ENCODE results near the gene ENPP7. TPM values are rescaled to one million over a fixed set of nuclear protein-coding genes. Genes with fewer than 3 reads are reported as not detected.

Gene ENPP7
- total and polyA plus RNA-seq, 5 donors from 2014 or later = 0.08 TPM; not detected in 4

DNA sequence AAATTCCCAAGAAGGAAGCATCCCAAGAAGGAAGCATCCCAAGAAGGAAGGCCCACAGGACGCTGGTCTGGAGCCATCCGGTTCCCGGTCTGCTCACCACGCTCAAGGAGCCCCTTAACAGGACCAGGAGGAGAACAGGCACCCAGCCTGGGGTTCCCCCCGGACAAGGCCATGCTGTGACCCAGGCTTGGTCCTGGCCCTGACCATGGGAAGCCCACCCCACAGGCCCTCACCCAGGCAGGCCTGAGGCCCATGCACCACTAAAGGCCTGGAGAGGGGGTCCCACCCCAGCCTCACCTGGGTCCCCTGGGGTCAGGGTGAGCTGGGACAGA lies 340 bp upstream of the ENPP7 start:
- no peaks in the 10 kb centered on the region for H3K36me3 Mint-ChIP-seq
- DNase-seq (no peak), ATAC-seq (ENCODE audit: low read depth in 2 of 2) (no peak)
- Histone ChIP-seq H3K4me1 (ENCODE audit: control insufficient read depth, insufficient read depth, low read length, poor library complexity, severe bottlenecking) (peaks cover 4% of the 10 kb centered on the region), H3K27ac (ENCODE audit: insufficient read depth, low read length, poor library complexity, severe bottlenecking) (no peak overlapping the region), H3K36me3 (ENCODE audit: control insufficient read depth, insufficient read depth, low read length) (no peaks in the 10 kb centered on the region), H3K9me3 (ENCODE audit: control insufficient read depth in 2 of 2, low read length in 2 of 2) (no peaks in the 10 kb centered on the region), H3K27me3 (ENCODE audit: control insufficient read depth, insufficient read depth, low read length) (no peaks in the 10 kb centered on the region), H3K4me3 (ENCODE audit: low read depth, low read length) (no peak overlapping the region)
- no peak overlapping the region for H3K27ac Mint-ChIP-seq
- no peaks in the 10 kb centered on the region for H3K27me3 Mint-ChIP-seq
- peaks cover 0 to 2% (median 0%) of the 10 kb centered on the region in 7 donors for H3K9me3 Mint-ChIP-seq
- peaks cover 0 to 32% (median 7%) of the 10 kb centered on the region in 4 donors for H3K4me1 Mint-ChIP-seq
- no peak overlapping the region for H3K4me3 Mint-ChIP-seq

DNA sequence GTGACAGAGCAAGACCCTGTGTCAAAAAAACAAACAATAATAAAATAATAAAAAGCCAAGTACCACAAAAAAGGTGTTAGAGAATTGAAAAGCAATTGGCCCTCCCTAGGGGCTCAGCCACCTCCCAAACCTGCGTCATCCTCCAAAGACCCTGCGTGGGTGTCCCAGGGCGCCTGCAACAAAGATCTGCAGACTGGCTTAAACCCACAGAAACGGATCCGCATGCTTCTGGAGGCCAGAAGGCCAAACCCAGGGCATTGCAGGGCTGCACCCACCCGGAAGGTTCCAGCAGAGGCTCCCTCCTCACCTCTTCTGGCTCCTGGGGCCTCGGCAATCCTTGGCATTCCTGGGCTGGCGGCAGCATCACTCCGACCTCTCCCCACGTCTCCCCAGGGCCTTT lies 1.5 kb downstream of the ENPP7 start:
- no peak for ATAC-seq (ENCODE audit: low read depth in 2 of 2)
- Histone ChIP-seq H3K4me1 (ENCODE audit: control insufficient read depth, insufficient read depth, low read length, poor library complexity, severe bottlenecking) (peaks cover 4% of the 10 kb centered on the region), H3K4me3 (ENCODE audit: low read depth, low read length) (no peak overlapping the region), H3K9me3 (ENCODE audit: control insufficient read depth in 2 of 2, low read length in 2 of 2) (no peaks in the 10 kb centered on the region), H3K27me3 (ENCODE audit: control insufficient read depth, insufficient read depth, low read length) (no peaks in the 10 kb centered on the region), H3K27ac (ENCODE audit: insufficient read depth, low read length, poor library complexity, severe bottlenecking) (no peak overlapping the region), H3K36me3 (ENCODE audit: control insufficient read depth, insufficient read depth, low read length) (no peaks in the 10 kb centered on the region)
- no peaks in the 10 kb centered on the region for H3K36me3 Mint-ChIP-seq
- peak overlapping the region in 1 of 4 donors; percentile 77 for H3K4me3 Mint-ChIP-seq
- DNase-seq = no peak
- H3K27me3 Mint-ChIP-seq = no peaks in the 10 kb centered on the region
- H3K9me3 Mint-ChIP-seq = peaks cover 0 to 2% (median 0%) of the 10 kb centered on the region in 7 donors
- peak overlapping the region in 1 of 3 donors; percentile 84 for H3K27ac Mint-ChIP-seq
- peaks cover 0 to 28% (median 7%) of the 10 kb centered on the region in 4 donors for H3K4me1 Mint-ChIP-seq

DNA sequence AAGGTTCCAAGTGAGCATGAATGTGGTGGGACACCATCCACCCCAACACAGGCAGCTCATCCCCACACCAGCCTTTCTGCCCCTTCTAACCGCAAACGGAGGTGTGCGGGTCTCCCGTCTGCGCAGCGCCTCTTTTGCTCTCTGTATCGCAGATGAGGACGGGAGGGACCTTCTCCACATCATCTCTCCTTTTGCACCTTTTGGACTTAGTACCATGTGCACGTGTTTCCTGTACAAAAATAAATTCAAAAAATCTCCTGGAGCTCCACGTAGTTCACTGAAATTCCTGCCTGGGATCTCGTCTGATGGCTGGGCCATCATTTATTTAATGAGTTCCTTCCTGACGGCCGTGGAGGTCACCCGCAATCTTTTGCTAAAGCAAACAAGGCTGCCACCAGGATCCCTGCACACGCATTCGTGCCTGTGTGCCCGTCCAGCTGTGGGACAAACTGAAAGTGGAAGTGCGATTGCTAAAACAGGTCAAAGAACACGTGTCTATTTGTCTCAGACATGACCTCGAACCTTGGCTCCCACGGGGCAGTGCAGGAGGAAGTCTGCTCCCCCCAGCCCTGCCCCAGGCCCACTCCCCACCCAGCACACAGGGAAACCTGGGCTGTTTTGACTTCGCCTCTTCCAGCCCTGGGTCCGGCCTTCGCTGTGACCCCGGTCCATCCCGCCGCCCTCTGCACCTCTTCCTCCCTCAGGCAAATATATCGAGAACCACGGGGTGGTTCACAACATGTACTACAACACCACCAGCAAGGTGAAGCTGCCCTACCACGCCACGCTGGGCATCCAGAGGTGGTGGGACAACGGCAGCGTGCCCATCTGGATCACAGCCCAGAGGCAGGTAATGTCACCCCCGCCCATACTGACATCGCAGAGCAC lies 2.3 kb downstream of the ENPP7 start:
- ATAC-seq (ENCODE audit: low read depth in 2 of 2) = peak in 1 of 2 donors; percentile 19

DNA sequence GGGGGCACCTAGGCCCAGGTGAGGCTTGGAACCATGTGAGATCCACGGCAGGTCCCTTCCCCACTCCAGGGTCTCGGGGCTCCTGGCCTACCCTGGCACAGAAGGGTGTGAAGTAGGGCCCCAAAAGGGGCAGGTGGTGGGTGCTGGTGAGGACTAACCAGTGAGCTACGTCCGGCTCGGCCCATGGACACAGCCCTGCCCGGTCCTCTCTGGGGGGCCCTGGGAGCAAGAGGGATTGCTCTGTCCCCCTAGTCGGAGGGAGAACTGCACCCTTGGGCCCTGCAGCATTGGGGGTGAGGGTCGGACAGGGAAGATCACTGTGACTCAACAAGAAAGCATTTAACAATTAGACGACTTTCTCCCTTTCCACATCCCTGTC lies 2.9 kb downstream of the ENPP7 start:
- peak overlapping the region in 2 of 4 donors; percentile 75 to 78 for H3K4me3 Mint-ChIP-seq
- H3K27ac Mint-ChIP-seq = peak overlapping the region in 1 of 3 donors; percentile 84
- no peaks in the 10 kb centered on the region for H3K36me3 Mint-ChIP-seq

More for the DNA sequence above, 2.3 kb downstream of the ENPP7 start:
- Histone ChIP-seq H3K4me1 (ENCODE audit: control insufficient read depth, insufficient read depth, low read length, poor library complexity, severe bottlenecking) (peaks cover 4% of the 10 kb centered on the region), H3K27me3 (ENCODE audit: control insufficient read depth, insufficient read depth, low read length) (no peaks in the 10 kb centered on the region), H3K36me3 (ENCODE audit: control insufficient read depth, insufficient read depth, low read length) (no peaks in the 10 kb centered on the region), H3K4me3 (ENCODE audit: low read depth, low read length) (peak overlapping the region; percentile 37), H3K27ac (ENCODE audit: insufficient read depth, low read length, poor library complexity, severe bottlenecking) (no peak overlapping the region), H3K9me3 (ENCODE audit: control insufficient read depth in 2 of 2, low read length in 2 of 2) (no peaks in the 10 kb centered on the region)
- peak overlapping the region in 3 of 4 donors; percentile 75 to 78 (median 77) for H3K4me3 Mint-ChIP-seq
- no peaks in the 10 kb centered on the region for H3K36me3 Mint-ChIP-seq
- H3K27me3 Mint-ChIP-seq = no peaks in the 10 kb centered on the region
- H3K27ac Mint-ChIP-seq = peak overlapping the region in 2 of 3 donors; percentile 84 to 95
- peaks cover 0 to 2% (median 0%) of the 10 kb centered on the region in 7 donors for H3K9me3 Mint-ChIP-seq
- H3K4me1 Mint-ChIP-seq = peaks cover 0 to 25% (median 6%) of the 10 kb centered on the region in 4 donors
- DNase-seq = peak in 2 of 3 donors; percentile 19 to 75

DNA sequence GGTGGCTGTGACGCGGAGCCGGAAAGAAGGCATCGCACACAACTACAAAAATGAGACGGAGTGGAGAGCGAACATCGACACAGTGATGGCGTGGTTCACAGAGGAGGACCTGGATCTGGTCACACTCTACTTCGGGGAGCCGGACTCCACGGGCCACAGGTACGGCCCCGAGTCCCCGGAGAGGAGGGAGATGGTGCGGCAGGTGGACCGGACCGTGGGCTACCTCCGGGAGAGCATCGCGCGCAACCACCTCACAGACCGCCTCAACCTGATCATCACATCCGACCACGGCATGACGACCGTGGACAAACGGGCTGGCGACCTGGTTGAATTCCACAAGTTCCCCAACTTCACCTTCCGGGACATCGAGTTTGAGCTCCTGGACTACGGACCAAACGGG lies 4.4 kb downstream of the ENPP7 start:
- DNase-seq (no peak), ATAC-seq (ENCODE audit: low read depth in 2 of 2) (no peak)
- Mint-ChIP-seq H3K9me3 (peaks cover 0 to 2% (median 0%) of the 10 kb centered on the region in 7 donors), H3K36me3 (no peaks in the 10 kb centered on the region), H3K4me3 (no peak overlapping the region), H3K27ac (no peak overlapping the region), H3K4me1 (peaks cover 0 to 12% (median 2%) of the 10 kb centered on the region in 4 donors), H3K27me3 (peaks cover 11% of the 10 kb centered on the region)
- Histone ChIP-seq H3K36me3 (ENCODE audit: control insufficient read depth, insufficient read depth, low read length) (no peaks in the 10 kb centered on the region), H3K4me3 (ENCODE audit: low read depth, low read length) (no peak overlapping the region), H3K4me1 (ENCODE audit: control insufficient read depth, insufficient read depth, low read length, poor library complexity, severe bottlenecking) (no peaks in the 10 kb centered on the region), H3K9me3 (ENCODE audit: control insufficient read depth in 2 of 2, low read length in 2 of 2) (no peaks in the 10 kb centered on the region), H3K27me3 (ENCODE audit: control insufficient read depth, insufficient read depth, low read length) (no peaks in the 10 kb centered on the region), H3K27ac (ENCODE audit: insufficient read depth, low read length, poor library complexity, severe bottlenecking) (no peak overlapping the region)

More for the DNA sequence above, 2.9 kb downstream of the ENPP7 start:
- no peak overlapping the region for H3K4me3 ChIP-seq (ENCODE audit: low read depth, low read length)
- no peak overlapping the region for H3K27ac ChIP-seq (ENCODE audit: insufficient read depth, low read length, poor library complexity, severe bottlenecking)
- H3K27me3 ChIP-seq (ENCODE audit: control insufficient read depth, insufficient read depth, low read length) = no peaks in the 10 kb centered on the region
- DNase-seq (no peak), ATAC-seq (ENCODE audit: low read depth in 2 of 2) (no peak)
- Mint-ChIP-seq H3K9me3 (peaks cover 0 to 2% (median 0%) of the 10 kb centered on the region in 7 donors), H3K4me1 (peaks cover 0 to 19% (median 3%) of the 10 kb centered on the region in 4 donors), H3K27me3 (no peaks in the 10 kb centered on the region)
- H3K9me3 ChIP-seq (ENCODE audit: control insufficient read depth in 2 of 2, low read length in 2 of 2) = no peaks in the 10 kb centered on the region
- H3K4me1 ChIP-seq (ENCODE audit: control insufficient read depth, insufficient read depth, low read length, poor library complexity, severe bottlenecking) = no peaks in the 10 kb centered on the region
- H3K36me3 ChIP-seq (ENCODE audit: control insufficient read depth, insufficient read depth, low read length) = no peaks in the 10 kb centered on the region

DNA sequence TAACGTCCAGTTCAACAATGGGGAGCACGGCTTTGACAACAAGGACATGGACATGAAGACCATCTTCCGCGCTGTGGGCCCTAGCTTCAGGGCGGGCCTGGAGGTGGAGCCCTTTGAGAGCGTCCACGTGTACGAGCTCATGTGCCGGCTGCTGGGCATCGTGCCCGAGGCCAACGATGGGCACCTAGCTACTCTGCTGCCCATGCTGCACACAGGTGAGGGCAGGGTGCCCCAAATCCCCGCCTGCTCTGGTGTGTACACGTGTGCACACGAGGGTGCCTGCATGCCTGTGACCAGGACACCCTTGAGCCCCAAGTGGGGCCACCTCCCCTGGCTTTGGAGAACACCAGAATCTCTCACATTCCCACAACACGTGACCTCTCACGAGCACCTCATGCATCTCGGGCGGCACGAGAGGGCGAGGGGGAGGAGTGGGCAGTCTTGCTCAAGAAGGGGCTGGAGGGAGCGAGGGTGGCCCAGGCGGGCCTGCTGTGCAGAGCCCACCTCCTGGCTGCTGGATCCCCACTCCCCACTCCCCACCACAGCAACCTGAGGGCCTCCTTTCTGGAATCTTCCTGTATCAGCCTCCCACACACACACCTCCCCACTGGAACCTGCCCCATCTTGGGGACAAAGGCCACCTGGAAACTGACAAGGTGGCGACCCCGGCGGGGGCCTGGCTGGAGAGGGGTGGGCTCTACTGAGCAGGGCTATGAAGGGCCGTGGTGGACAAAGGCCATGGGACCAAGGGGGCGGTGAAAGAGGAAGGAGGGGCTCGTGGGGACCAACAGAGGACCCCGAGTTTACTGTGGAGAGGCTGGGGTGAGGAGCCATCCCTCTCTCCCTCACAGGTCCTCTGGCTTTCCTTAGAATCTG lies 6.5 kb downstream of the ENPP7 start:
- H3K36me3 ChIP-seq (ENCODE audit: control insufficient read depth, insufficient read depth, low read length) = no peaks in the 10 kb centered on the region
- H3K27ac Mint-ChIP-seq = no peak overlapping the region
- H3K4me3 Mint-ChIP-seq = no peak overlapping the region
- peaks cover 0 to 18% (median 2%) of the 10 kb centered on the region in 4 donors for H3K4me1 Mint-ChIP-seq
- ATAC-seq (ENCODE audit: low read depth in 2 of 2) (no peak), DNase-seq (no peak)
- peaks cover 19% of the 10 kb centered on the region for H3K27me3 Mint-ChIP-seq
- H3K9me3 Mint-ChIP-seq = peaks cover 0 to 2% (median 0%) of the 10 kb centered on the region in 7 donors
- no peaks in the 10 kb centered on the region for H3K36me3 Mint-ChIP-seq
- no peaks in the 10 kb centered on the region for H3K9me3 ChIP-seq (ENCODE audit: control insufficient read depth in 2 of 2, low read length in 2 of 2)
- no peaks in the 10 kb centered on the region for H3K27me3 ChIP-seq (ENCODE audit: control insufficient read depth, insufficient read depth, low read length)
- peaks cover 8% of the 10 kb centered on the region for H3K4me1 ChIP-seq (ENCODE audit: control insufficient read depth, insufficient read depth, low read length, poor library complexity, severe bottlenecking)
- no peak overlapping the region for H3K4me3 ChIP-seq (ENCODE audit: low read depth, low read length)
- H3K27ac ChIP-seq (ENCODE audit: insufficient read depth, low read length, poor library complexity, severe bottlenecking) = no peak overlapping the region

DNA sequence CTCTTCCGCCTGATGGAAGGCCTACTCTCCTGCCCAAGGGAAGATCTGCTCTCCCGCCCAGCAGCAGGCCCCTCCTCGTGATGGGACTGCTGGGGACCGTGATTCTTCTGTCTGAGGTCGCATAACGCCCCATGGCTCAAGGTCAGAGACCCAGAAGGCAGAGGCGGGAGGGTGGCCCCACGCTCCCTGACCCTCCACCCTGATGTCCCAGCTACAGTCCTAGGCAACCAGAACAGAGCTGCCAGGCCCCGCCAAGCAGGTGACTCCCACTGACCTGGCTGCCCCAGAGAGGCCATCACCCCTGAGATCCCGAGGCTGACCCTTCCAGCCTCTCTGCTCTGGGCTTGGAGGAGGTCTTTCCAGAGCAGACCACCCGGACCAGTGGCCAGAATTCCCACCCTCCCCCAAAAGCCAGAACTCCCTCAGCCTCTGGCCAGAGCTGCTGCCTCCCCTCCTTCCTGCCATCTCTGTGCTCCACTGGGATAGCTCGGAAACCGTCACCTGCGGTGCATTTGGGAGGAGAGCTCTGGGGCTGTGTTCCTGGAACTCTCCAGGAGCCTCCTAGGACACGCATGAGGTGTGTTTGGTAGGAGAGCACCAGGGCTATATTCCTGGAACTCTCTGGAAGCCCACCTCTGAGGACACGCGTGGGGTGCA lies 7.3 kb downstream of the ENPP7 start:
- H3K27ac Mint-ChIP-seq = peak overlapping the region in 1 of 3 donors; percentile 69
- no peak for ATAC-seq (ENCODE audit: low read depth in 2 of 2)

More for the DNA sequence above, 7.3 kb downstream of the ENPP7 start:
- no peaks in the 10 kb centered on the region for H3K36me3 ChIP-seq (ENCODE audit: control insufficient read depth, insufficient read depth, low read length)
- no peak overlapping the region for H3K4me3 ChIP-seq (ENCODE audit: low read depth, low read length)
- H3K4me3 Mint-ChIP-seq = no peak overlapping the region
- H3K27me3 ChIP-seq (ENCODE audit: control insufficient read depth, insufficient read depth, low read length) = no peaks in the 10 kb centered on the region
- H3K27ac ChIP-seq (ENCODE audit: insufficient read depth, low read length, poor library complexity, severe bottlenecking) = no peak overlapping the region
- H3K4me1 Mint-ChIP-seq = peaks cover 0 to 11% (median 1%) of the 10 kb centered on the region in 4 donors
- H3K27me3 Mint-ChIP-seq = peaks cover 19% of the 10 kb centered on the region
- DNase-seq = no peak
- H3K4me1 ChIP-seq (ENCODE audit: control insufficient read depth, insufficient read depth, low read length, poor library complexity, severe bottlenecking) = peaks cover 8% of the 10 kb centered on the region
- no peaks in the 10 kb centered on the region for H3K9me3 ChIP-seq (ENCODE audit: control insufficient read depth in 2 of 2, low read length in 2 of 2)
- H3K9me3 Mint-ChIP-seq = no peaks in the 10 kb centered on the region
- no peaks in the 10 kb centered on the region for H3K36me3 Mint-ChIP-seq

All from CD4-positive, CD25-positive, alpha-beta regulatory T cell (primary cell).